Activated CD4-positive, alpha-beta T cell treated with anti-CD3 and anti-CD28 coated beads, Interleukin-2, Interleukin-6, amounts not matched to agents 100 ng/mL and 50 ng/mL, durations not matched to agents 16 hours and 8 hours (primary cell): ENCODE results near the gene NCOA4.
"Not testable (repeated sequence)": the region's sequence is repeated elsewhere in the genome, so short reads cannot be mapped to it uniquely, and the experiment has no call there.

Experiments used
- DNase-seq: peaks from one replicate; pipeline ENCODE4 v3.0.0-alpha.2; 2020

The NCOA4 gene

DNA sequence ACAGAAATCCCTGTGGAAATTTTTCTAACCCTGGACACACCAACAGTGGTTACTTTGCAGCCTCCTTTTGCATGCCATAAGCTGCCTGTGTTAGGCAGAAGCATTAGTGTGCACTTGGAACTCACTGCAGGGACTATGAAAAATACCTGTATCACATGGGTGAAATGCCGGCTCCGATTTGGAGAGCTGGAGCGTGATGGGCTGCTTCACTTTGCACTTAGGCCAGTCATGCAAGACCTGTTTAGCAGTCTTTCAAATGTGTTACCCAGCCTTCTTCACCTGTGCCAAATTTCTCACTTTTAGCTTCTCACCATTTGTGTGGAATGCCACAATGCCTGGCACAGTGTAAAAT is 11.3 kb downstream of the NCOA4 start:
- no peak for DNase-seq

DNA sequence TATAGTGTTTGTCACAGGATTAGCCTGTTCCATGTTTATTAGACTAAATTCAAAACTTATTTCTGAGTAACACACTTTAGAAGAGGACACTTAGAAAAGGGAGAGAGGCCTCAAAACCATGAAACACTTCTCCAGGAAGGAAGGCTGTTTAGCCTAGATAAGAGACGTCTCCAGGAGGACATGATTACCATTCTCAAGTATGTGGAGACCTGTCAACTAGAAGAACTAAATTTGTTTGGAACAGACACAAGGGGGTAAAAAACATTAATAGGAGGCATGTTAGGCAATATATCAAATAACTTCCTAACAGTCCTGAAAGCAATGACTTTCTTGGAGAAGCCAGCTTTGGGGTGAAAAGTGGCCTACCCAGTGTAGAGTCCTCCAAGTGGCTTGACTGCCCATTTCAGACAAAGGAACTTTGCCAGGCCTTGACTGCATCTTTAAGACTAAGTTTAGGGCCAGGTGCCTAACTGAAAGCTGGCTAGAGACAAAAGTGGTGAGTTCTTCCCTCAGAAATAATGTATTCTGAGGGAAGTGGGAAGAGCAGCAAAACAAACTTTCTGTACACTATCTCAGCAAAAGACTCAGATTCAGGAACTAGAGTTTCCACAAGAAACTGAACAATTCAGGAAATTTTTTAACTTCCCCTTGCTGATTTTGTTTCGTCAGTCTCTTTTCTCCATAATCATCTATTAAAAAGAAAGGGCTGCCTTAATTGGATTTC is 11.8 kb downstream of the NCOA4 start:
- DNase-seq, result no peak

DNA sequence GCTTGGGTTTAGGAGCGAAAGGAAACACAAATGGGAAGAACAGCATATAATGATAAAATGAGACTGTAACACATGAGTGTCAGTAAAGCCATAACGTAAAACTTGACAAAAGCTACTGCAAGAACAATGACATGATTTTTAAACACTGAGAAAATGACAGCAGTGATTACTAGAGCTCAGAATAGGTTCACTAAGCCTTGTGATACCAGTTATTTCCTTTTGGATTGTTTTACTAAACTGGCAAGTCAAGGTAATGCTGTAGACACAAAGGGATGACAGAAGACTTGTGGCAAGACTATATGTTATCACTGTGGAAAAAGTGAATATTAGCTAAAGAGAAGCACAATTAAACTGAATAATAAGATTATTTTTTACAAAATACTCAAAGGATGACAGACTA is 12.7 kb downstream of the NCOA4 start:
- no peak for DNase-seq

DNA sequence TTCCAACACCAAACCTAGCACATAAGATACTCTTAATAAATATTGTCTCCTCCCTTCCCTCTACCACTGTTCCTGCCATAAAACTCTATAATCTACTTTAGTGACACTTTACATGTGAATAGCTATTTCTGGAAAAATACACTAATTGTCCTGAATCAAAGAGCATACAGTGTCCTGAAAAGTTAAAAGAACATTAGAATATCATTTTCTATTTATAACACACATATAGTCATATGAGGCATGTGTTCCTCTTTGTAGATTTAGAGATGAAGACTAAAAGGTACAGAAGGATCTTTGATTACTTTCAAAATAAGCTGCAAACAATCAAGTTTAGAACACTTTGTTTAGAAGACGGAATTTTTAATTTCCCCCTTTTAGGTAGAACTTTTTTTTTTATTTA is 13.6 kb downstream of the NCOA4 start:
- no peak for DNase-seq

GRCh38 chr10:46016190-46016589 is 14.2 kb downstream of the NCOA4 start:
- no peak for DNase-seq

DNA sequence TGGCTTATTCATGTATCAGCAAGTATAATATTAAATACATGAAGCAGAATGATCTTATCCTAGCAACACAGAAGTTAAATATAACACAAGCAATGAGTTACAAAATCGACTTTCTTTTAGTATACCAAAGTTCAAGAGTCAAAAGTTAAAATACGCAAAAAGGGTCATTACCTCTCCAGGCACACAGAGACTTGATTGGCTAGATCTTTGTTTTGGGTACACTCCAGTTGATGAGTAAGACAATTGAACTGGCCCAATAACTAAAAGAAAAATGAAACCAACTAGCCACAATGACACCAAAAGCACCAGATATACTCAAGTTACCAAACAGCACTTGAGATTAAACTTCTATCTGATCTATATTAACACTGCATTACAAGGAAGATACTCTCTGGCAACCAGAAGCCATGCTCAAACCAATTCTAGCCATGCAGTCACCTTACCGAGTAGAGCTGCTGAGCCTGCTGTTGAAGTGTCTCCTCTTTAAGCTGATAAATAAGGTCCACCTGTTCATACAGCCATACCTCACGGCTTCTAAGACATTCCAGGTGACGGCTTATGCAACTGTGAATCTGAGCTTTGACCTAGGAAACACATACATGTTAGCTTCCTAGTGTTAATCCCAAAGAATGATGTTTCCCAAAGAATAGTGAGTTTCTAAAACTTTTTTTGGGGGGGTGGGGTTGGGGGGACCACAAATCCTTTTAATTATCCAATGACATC is 15.6 kb downstream of the NCOA4 start:
- no peak for DNase-seq

DNA sequence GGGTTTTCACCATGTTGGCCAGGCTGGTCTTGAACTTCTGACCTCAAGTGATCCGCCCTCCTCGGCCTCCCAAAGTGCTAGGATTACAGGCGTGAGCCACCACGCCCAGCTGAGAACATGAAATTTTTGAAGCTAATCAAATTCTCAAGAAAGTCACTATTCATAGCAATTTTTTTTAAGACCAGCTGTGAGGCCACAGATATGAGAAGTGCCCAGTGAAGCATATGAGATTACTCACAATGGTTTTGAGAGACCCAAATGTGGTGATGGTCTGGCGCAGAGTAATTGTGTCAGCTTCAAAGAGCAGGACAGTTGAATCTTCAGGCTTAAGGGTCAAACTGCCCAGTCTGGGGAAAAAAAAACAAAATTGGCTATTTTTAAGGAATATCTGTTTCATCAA is 16.2 kb downstream of the NCOA4 start:
- DNase-seq, result no peak

GRCh38 chr10:46012746-46013145 is 17.7 kb downstream of the NCOA4 start:
- no peak for DNase-seq

DNA sequence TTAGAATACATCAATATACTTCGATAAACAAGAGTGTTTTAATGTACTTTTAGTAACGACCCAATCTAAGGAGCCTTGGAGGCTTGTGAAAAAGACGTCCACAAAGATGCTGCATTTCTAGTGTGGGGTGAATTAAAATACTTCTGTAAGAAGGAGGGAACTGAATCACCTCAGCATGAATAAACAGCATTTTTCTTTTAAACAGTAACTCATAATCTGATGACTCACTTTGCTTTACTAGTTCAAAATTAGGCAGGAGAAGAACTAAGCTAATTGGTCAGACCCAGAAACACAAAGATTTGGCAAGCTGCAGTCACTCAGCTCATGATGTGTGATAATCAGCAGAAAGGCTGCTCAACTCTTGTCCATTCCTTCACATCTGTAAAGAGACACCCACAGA is 24.2 kb downstream of the NCOA4 start:
- DNase-seq, result no peak

DNA sequence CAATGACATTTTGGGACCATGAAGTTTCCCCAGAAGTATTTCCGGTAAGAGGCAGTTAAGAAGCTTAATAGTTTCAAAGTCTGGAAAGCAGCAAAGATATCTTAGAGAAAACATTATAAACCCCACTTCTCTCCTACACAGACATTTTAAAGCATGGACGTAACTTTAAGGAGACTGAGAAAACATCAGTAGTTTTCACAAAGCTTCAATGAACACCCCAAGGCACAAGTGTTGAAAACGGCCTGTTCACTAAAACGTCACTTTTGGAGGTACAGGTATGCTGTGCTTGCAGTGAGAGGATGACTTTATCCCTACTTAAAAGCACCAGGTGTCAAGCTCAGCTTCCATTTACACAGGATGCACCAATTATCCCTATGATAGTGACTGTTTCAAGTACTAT is 25.0 kb downstream of the NCOA4 start:
- DNase-seq, result no peak

DNA sequence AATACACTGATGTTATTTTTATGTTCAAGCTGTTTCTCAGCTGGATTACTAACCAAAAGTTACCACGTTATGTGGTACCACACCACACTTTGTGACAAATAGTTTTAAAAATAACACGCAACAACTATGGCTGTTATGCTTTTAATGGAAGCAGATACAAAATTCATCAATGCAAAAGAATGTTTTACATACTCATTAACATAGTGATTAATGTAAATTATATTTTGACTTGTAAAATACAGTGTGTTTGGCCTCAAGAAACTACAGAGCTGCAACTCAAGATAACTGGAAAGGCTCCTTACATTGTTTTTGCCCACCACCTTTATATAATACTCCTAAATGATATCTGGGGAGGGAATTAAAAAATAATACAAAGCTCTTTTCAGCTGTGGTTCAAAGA is 25.5 kb downstream of the NCOA4 start:
- no peak for DNase-seq

- no peak for DNase-seq
Observed at GRCh38 chr10:46002916-46003693, 27.3 kb downstream of the NCOA4 start.

- DNase-seq, result not testable (repeated sequence)
Observed at GRCh38 chr10:46002189-46002687, 28.2 kb downstream of the NCOA4 start.

DNA sequence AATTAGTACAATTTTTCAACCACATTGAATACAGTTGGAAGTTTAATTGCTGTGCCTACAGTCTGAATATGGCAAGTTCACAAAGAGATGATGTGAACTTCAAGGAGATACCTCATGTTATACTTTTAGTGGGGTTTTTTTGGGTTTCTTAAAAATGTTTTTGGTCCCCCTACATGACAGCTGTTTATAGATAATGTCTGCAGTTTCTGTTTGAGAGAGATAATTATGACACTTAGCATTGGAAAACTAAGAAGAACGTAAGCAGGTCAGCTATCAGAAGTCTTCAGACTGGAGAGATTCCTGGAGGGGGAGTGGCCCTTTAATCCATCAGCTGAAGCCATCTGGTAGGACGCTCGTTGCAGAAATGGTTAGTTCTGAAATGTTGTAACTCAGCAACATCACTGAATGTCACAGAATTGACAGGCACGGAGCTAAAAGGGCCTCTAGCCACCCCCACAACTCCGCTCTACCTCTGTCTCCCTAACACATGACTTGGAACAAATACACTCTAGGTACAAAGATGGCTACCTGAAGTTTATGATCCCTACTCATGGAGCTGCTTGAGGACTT is 29.2 kb downstream of the NCOA4 start:
- DNase-seq, result no peak

- DNase-seq, result no peak
Observed at GRCh38 chr10:46000538-46000937, 29.9 kb downstream of the NCOA4 start.

- not testable (repeated sequence) for DNase-seq
Observed at GRCh38 chr10:45999955-46000354, 30.5 kb downstream of the NCOA4 start.

DNA sequence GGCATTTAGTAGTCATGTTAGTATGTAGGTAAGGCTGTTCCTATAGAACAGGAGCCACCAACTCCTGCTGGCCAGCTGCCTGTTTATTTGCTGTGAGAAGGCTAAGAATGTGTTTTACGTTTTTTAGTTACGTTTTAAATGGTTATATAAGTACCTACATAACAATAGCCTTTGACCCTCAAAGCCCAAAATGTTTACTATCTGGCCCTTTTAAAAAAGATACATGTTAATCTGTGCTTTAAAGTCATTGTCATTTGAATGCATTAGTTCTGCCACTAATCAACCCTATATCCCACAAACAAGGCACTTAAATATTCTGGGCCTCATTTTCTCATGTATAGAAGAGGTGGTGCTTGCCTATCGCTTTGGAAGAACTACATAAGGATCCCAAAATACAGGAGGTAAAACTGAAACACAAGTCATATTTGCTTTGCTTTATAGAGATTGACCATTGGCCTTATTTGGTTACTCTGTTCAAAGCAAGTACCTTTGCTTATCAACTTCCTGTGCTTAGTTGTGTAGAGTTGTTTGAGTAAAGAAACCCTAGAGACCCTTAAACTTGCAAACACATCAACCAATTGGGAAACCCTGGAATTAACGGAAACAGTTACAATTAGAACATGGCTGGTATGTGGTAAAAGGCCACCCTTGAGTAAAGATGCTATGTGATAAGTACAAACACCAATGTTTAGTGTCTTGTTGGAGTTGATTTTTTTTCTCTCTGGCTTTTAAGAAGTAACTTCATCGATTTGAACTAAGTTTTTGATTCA is 32.2 kb downstream of the NCOA4 start:
- no peak for DNase-seq

GRCh38 chr10:45997557-45997956 is 32.9 kb downstream of the NCOA4 start:
- no peak for DNase-seq

DNA sequence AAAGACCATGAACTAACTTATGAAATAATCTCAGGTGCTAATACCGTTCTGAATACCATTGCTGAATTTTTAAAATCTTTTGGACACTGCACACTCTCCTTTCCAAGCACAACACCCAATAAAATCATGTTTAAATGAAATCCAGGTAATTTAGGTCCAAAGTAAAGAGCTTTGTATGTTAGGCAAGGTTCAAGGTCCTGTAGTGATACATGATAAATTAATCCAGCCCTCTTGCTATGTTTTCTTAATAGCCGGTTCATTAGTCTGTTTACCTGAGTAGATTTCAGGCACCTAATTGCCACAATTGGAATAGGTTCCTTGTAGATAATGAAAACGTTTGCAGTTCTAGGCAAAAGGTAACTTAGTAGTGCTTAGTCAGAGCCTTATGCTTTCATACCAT is 44.8 kb downstream of the NCOA4 start:
- DNase-seq, result not testable (repeated sequence)

- DNase-seq, result not testable (repeated sequence)
Observed at GRCh38 chr10:45984473-45984872, 46.0 kb downstream of the NCOA4 start.

GRCh38 chr10:45983538-45984186 is 46.8 kb downstream of the NCOA4 start:
- DNase-seq, result peak; percentile 46

GRCh38 chr10:45981367-45981766 is 49.1 kb downstream of the NCOA4 start:
- not testable (repeated sequence) for DNase-seq
